Measurements from ENCODE around the gene WDR4.

DNA sequence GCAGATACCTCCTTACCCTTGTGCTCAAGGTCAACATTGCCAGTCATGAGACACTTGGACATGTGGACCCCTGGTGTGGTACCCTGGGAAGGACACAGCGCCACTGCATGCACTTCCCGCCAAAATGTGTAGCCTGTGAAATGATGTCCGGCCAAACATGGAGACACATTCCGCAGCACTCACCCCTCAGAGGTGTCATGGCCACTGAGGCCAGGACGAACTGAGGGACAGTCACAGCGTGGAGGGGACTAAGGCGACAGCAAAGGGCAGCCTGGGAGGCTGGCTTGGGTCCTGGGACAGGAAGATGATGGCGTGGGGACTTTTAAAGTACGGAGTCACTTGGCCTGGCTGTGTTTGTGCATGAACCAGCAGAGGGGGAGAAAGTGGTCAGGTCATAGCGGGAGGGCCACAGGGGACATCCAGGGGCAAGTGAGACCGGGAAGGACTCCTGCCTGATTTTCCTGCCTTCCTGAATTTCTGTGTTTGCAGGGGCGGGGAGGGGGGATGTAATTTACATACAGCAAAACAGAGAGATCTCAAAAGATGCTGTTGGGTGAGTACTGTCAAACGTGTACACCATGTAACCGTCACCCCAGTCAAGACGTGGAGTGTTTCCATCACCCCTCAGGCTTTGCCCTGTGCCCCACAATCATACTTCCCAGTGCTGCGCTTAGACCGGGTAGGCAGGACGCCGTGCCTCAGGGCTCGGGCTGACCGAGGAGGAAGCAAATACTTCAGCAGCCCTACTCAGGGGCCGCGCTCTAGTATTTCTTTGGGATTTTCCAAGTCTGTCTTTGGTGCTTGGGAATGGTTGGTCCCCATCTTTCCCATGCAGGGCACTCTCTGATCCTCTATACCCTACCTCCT, 45.2 kb downstream of the WDR4 start:
- TF ChIP-seq, protein P1, sequence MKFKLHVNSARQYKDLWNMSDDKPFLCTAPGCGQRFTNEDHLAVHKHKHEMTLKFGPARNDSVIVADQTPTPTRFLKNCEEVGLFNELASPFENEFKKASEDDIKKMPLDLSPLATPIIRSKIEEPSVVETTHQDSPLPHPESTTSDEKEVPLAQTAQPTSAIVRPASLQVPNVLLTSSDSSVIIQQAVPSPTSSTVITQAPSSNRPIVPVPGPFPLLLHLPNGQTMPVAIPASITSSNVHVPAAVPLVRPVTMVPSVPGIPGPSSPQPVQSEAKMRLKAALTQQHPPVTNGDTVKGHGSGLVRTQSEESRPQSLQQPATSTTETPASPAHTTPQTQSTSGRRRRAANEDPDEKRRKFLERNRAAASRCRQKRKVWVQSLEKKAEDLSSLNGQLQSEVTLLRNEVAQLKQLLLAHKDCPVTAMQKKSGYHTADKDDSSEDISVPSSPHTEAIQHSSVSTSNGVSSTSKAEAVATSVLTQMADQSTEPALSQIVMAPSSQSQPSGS (CRISPR knock-in tag; IDR thresholded peaks at IDR 0.05; ENCODE audit: borderline replicate concordance, low read depth): no peak
- no peak for TF ChIP-seq HMGA2 (CRISPR knock-in tag; IDR thresholded peaks at IDR 0.05)
- no peak for TF ChIP-seq NR1H2 (CRISPR knock-in tag; IDR thresholded peaks at IDR 0.05)
- TF ChIP-seq, protein P2, sequence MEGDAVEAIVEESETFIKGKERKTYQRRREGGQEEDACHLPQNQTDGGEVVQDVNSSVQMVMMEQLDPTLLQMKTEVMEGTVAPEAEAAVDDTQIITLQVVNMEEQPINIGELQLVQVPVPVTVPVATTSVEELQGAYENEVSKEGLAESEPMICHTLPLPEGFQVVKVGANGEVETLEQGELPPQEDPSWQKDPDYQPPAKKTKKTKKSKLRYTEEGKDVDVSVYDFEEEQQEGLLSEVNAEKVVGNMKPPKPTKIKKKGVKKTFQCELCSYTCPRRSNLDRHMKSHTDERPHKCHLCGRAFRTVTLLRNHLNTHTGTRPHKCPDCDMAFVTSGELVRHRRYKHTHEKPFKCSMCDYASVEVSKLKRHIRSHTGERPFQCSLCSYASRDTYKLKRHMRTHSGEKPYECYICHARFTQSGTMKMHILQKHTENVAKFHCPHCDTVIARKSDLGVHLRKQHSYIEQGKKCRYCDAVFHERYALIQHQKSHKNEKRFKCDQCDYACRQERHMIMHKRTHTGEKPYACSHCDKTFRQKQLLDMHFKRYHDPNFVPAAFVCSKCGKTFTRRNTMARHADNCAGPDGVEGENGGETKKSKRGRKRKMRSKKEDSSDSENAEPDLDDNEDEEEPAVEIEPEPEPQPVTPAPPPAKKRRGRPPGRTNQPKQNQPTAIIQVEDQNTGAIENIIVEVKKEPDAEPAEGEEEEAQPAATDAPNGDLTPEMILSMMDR (IDR thresholded peaks at IDR 0.05): no peak
- TF ChIP-seq, protein P3, sequence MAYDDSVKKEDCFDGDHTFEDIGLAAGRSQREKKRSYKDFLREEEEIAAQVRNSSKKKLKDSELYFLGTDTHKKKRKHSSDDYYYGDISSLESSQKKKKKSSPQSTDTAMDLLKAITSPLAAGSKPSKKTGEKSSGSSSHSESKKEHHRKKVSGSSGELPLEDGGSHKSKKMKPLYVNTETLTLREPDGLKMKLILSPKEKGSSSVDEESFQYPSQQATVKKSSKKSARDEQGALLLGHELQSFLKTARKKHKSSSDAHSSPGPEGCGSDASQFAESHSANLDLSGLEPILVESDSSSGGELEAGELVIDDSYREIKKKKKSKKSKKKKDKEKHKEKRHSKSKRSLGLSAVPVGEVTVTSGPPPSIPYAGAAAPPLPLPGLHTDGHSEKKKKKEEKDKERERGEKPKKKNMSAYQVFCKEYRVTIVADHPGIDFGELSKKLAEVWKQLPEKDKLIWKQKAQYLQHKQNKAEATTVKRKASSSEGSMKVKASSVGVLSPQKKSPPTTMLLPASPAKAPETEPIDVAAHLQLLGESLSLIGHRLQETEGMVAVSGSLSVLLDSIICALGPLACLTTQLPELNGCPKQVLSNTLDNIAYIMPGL (CRISPR knock-in tag; IDR thresholded peaks at IDR 0.05): no peak
- no peak for TF ChIP-seq ZNF232 (CRISPR knock-in tag; IDR thresholded peaks at IDR 0.05)
